Temporal lobe (tissue), 2 donors: ENCODE measurements around the gene OR7C1. TPM values are rescaled to one million over a fixed set of nuclear protein-coding genes. Genes with fewer than 3 reads are reported as not detected.

ENCODE experiments used
- small RNA-seq: library from RNA; depleted of rRNA; stranded (forward); fragments of <200 nt; gene quantifications from one replicate; pipeline ENCODE3, GENCODE V24; 2014; ENCODE audit warnings: low replicate concordance
- total RNA-seq: library from RNA; depleted of rRNA; stranded (reverse); fragments of >200 nt; gene quantifications from one replicate; pipeline ENCODE4 v1.2.3, GENCODE V29; 2014

Gene OR7C1
- total RNA-seq, 1 donor from 2014 or later = not detected

Small RNA genes within 50 kb of the gene (small RNA-seq; reads per million reads assigned to genes)
- gene AC005255.1 = not detected

Other genes with a start within 250 kb of the OR7C1 start
- gene ADGRE3, start 160.3 kb downstream of the OR7C1 start, total RNA-seq = not detected
- gene ZNF333, start 145.1 kb downstream of the OR7C1 start, total RNA-seq = 21.6 TPM
- gene ADGRE2, start 56.6 kb downstream of the OR7C1 start, total RNA-seq = under 0.01 TPM
- not detected for gene OR7A5, start within 50 bp of the OR7C1 start, total RNA-seq
- not detected for gene OR7A10, start 13.7 kb upstream of the OR7C1 start, total RNA-seq
- gene OR7A17, start 50.9 kb upstream of the OR7C1 start, total RNA-seq = not detected
- gene OR7C2, start 106.3 kb upstream of the OR7C1 start, total RNA-seq = not detected
- gene SLC1A6, start 144.7 kb upstream of the OR7C1 start, total RNA-seq = 37.9 TPM
- not detected for gene CASP14, start 214.3 kb upstream of the OR7C1 start, total RNA-seq
- not detected for gene OR1I1, start 247.0 kb upstream of the OR7C1 start, total RNA-seq